WTC11 (cell line): ENCODE measurements around the gene RIMS4.

Source experiments
- CBFB ChIP-seq: sonication (generic); formaldehyde crosslinking; IDR thresholded peaks from 2 replicates; pipeline ENCODE4 v1.8.1; 2022; ENCODE audit warnings: mild to moderate bottlenecking, low read depth, missing genetic modification reagents
- CREM ChIP-seq: sonication (generic); formaldehyde crosslinking; IDR thresholded peaks from 2 replicates; pipeline ENCODE4 v1.8.1; 2022; ENCODE audit warnings: mild to moderate bottlenecking, missing genetic modification reagents, moderate library complexity
- JUN ChIP-seq: sonication (generic); formaldehyde crosslinking; IDR thresholded peaks from 2 replicates; pipeline ENCODE4 v1.8.0; 2023; ENCODE audit warnings: mild to moderate bottlenecking, missing genetic modification reagents
- NFYB ChIP-seq: sonication (generic); formaldehyde crosslinking; conservative IDR thresholded peaks from 2 replicates; pipeline ENCODE4 v1.8.0; 2022; ENCODE audit warnings: low read depth, missing genetic modification reagents
- TF ChIP-seq, protein P1 (sequence below): sonication (generic); formaldehyde crosslinking; IDR thresholded peaks from 2 replicates; pipeline ENCODE4 v1.8.0; 2022; ENCODE audit warnings: mild to moderate bottlenecking, missing genetic modification reagents
- TF ChIP-seq, protein P2 (sequence below): fragments of 200-600 bp; IDR thresholded peaks from 2 replicates; pipeline ENCODE4 v1.8.0; 2022; ENCODE audit warnings: antibody characterized with exemption
- TF ChIP-seq, protein P3 (sequence below): sonication (generic); formaldehyde crosslinking; IDR thresholded peaks from 2 replicates; pipeline ENCODE4 v1.8.1; 2023; ENCODE audit warnings: mild to moderate bottlenecking, moderate library complexity, missing genetic modification reagents

DNA sequence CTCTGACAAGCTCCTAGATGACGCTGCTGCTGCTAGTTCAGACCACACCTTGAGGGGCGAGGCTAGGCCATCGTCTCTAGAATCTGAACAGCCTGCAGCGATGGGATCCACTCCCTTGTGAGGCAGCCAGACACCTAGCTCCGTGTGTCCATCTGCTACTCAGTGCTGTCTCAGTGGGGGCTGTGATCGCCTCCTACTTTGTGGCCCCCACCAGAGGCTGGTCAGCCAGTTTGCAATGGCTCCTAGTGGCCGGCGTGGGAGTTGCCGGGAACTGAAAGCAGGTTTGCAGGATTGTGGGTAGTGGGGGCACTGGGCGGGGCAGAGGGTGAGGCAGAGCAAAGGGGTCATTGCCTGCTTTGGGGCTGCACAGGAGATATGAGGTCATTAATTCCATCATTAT is 92.4 kb downstream of the RIMS4 start:
- TF ChIP-seq, protein P1, sequence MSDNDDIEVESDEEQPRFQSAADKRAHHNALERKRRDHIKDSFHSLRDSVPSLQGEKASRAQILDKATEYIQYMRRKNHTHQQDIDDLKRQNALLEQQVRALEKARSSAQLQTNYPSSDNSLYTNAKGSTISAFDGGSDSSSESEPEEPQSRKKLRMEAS (CRISPR knock-in tag): no peak
- TF ChIP-seq, protein P2, sequence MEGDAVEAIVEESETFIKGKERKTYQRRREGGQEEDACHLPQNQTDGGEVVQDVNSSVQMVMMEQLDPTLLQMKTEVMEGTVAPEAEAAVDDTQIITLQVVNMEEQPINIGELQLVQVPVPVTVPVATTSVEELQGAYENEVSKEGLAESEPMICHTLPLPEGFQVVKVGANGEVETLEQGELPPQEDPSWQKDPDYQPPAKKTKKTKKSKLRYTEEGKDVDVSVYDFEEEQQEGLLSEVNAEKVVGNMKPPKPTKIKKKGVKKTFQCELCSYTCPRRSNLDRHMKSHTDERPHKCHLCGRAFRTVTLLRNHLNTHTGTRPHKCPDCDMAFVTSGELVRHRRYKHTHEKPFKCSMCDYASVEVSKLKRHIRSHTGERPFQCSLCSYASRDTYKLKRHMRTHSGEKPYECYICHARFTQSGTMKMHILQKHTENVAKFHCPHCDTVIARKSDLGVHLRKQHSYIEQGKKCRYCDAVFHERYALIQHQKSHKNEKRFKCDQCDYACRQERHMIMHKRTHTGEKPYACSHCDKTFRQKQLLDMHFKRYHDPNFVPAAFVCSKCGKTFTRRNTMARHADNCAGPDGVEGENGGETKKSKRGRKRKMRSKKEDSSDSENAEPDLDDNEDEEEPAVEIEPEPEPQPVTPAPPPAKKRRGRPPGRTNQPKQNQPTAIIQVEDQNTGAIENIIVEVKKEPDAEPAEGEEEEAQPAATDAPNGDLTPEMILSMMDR: 0 out of 2 replicates have a peak, but pooled peaks have one; percentile 22
- TF ChIP-seq CREM (CRISPR knock-in tag) (no peak), JUN (no peak), CBFB (CRISPR knock-in tag) (no peak), NFYB (no peak)
- TF ChIP-seq, protein P3, sequence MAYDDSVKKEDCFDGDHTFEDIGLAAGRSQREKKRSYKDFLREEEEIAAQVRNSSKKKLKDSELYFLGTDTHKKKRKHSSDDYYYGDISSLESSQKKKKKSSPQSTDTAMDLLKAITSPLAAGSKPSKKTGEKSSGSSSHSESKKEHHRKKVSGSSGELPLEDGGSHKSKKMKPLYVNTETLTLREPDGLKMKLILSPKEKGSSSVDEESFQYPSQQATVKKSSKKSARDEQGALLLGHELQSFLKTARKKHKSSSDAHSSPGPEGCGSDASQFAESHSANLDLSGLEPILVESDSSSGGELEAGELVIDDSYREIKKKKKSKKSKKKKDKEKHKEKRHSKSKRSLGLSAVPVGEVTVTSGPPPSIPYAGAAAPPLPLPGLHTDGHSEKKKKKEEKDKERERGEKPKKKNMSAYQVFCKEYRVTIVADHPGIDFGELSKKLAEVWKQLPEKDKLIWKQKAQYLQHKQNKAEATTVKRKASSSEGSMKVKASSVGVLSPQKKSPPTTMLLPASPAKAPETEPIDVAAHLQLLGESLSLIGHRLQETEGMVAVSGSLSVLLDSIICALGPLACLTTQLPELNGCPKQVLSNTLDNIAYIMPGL (CRISPR knock-in tag): no peak
